ENCODE data around the gene EBPL. TPM values are rescaled to one million over a fixed set of nuclear protein-coding genes. Genes with fewer than 3 reads are reported as not detected.

EBPL gene
- polyA plus RNA-seq, 2 of the 4 experiments (the other 2 are of a cell fraction) = 53.1 to 95.0 TPM

- 77% methylated on average over 14 of the region's 17 CpGs for WGBS (ENCODE audit: missing lambda C conversion rate)
- no peak within 1 kb of the TSS for H3K4me3 ChIP-seq
- POLR2A ChIA-PET = no interaction called here
- no peak for FAIRE-seq
- H3K4me2 ChIP-seq = no peak within 1 kb of the TSS
- no peak; a peak in 1 of 6 replicates for ATAC-seq
- no peaks in the 10 kb centered on the region for H3K9me3 ChIP-seq
- TF ChIP-seq BCL3 (IDR thresholded peaks at IDR 0.05) = no peak
- H3K27ac ChIP-seq = no peak within 1 kb of the TSS
- DNase-seq (ENCODE audit: low read depth in 1 of 2, low spot score in 1 of 2) = no peak
- H3K4me1 ChIP-seq = peaks cover 10% of the 10 kb centered on the region; the same call in 2 of the 3 replicates
- CTCF ChIA-PET = interaction anchor here (0.8 kb wide), 1 partner anchor 21 kb away, joined by 3 read pairs; no protein-coding TSS in a partner anchor
These were observed 63.2 kb downstream of the EBPL start, which contains the start of gene ARL11 for GRCh38 chr13:49627831-49628652. Gene ARL11 (plus strand): TSS chr13:49628507. CDS start chr13:49630448, 1,941 bp downstream.

- FAIRE-seq = no peak
- peak overlapping the region; percentile 23; the same call in 2 of the 3 replicates for H3K4me2 ChIP-seq
- POLR2A ChIA-PET = no interaction called here
These were observed 65.8 kb downstream of the EBPL start for GRCh38 chr13:49625392-49626079.

GRCh38 chr13:49624229-49624628, 67.1 kb downstream of the EBPL start:
- Histone ChIP-seq H3K4me3 (no peak overlapping the region), H3K4me2 (no peak overlapping the region), H3K27ac (no peak overlapping the region), H3K9me3 (no peaks in the 10 kb centered on the region), H3K4me1 (peaks cover 10% of the 10 kb centered on the region; the same call in 2 of the 3 replicates)
- 73% methylated on average over 6 of the region's 6 CpGs for WGBS (ENCODE audit: missing lambda C conversion rate)
- no peak for TF ChIP-seq CHD2 (IDR thresholded peaks at IDR 0.05; ENCODE audit: low read length, partially characterized antibody)
- no peak for TF ChIP-seq CHD4 (IDR thresholded peaks at IDR 0.05; ENCODE audit: borderline replicate concordance)
- no peak for TF ChIP-seq RFX5 (IDR thresholded peaks at IDR 0.05)
- no peak for TF ChIP-seq NFE2L2 (conservative IDR thresholded peaks at IDR 0.05; ENCODE audit: low read length)
- POLR2A ChIA-PET = no interaction called here
- FAIRE-seq (no peak), DNase-seq (ENCODE audit: low read depth in 1 of 2, low spot score in 1 of 2) (no peak), ATAC-seq (no peak)
- CTCF ChIA-PET = interaction anchor here (1.0 kb wide), 1 partner anchor 25 kb away, joined by 3 read pairs; no protein-coding TSS in a partner anchor

More at GRCh38 chr13:49625392-49626079, 65.8 kb downstream of the EBPL start:
- H3K9me3 ChIP-seq = no peaks in the 10 kb centered on the region
- DNase-seq (ENCODE audit: low read depth in 1 of 2, low spot score in 1 of 2) = peak in 1 of 2 experiments; percentile 14
- H3K4me3 ChIP-seq = no peak overlapping the region
- TF ChIP-seq HOXB5 (CRISPR knock-in tag; IDR thresholded peaks at IDR 0.05) = no peak
- no peak for TF ChIP-seq MAZ (IDR thresholded peaks at IDR 0.05; ENCODE audit: borderline replicate concordance, low read depth, low read length)
- no peak for TF ChIP-seq JUNB (IDR thresholded peaks at IDR 0.05)
- TF ChIP-seq KDM1A (IDR thresholded peaks at IDR 0.05; ENCODE audit: low read depth) = no peak
- TF ChIP-seq MAFK (IDR thresholded peaks at IDR 0.05; ENCODE audit: partially characterized antibody) = peak; percentile 89
- no peak for TF ChIP-seq SREBF2 (IDR thresholded peaks at IDR 0.05)
- peak in 1 of 2 experiments; percentile 54; a peak in 3 of 6 replicates for ATAC-seq
- 77% methylated on average over 9 of the region's 12 CpGs for WGBS (ENCODE audit: missing lambda C conversion rate)
- no peak overlapping the region for H3K27ac ChIP-seq
- CTCF ChIA-PET = no interaction called here
- peaks cover 10% of the 10 kb centered on the region; the same call in 2 of the 3 replicates for H3K4me1 ChIP-seq

GRCh38 chr13:49622174-49622946, 68.9 kb downstream of the EBPL start:
- DNase-seq (ENCODE audit: low read depth in 1 of 2, low spot score in 1 of 2) (no peak), ATAC-seq (no peak), FAIRE-seq (no peak)
- 74% methylated on average over 10 of the region's 11 CpGs for WGBS (ENCODE audit: missing lambda C conversion rate)
- Histone ChIP-seq H3K9me3 (no peaks in the 10 kb centered on the region), H3K4me2 (no peak overlapping the region), H3K4me1 (peaks cover 10% of the 10 kb centered on the region; the same call in 2 of the 3 replicates), H3K4me3 (no peak overlapping the region), H3K27ac (no peak overlapping the region)
- TF ChIP-seq HEYL (CRISPR knock-in tag; IDR thresholded peaks at IDR 0.05) = no peak
- TF ChIP-seq NR3C1 (IDR thresholded peaks at IDR 0.05) = no peak
- no peak for TF ChIP-seq TP53 (CRISPR knock-in tag; IDR thresholded peaks at IDR 0.05)
- TF ChIP-seq MAFK (IDR thresholded peaks at IDR 0.05; ENCODE audit: partially characterized antibody) = no peak
- no peak for TF ChIP-seq FOSB (CRISPR knock-in tag; IDR thresholded peaks at IDR 0.05)
- TF ChIP-seq POLR2AphosphoS2 (conservative IDR thresholded peaks at IDR 0.05; ENCODE audit: low read length) = no peak
- no peak for TF ChIP-seq PBX3 (IDR thresholded peaks at IDR 0.05)
- POLR2A ChIA-PET = no interaction called here
- CTCF ChIA-PET = interaction anchor here (1.3 kb wide), 1 partner anchor 16 kb away, joined by 3 read pairs; no protein-coding TSS in a partner anchor

Measured in A549 (cell line).